SKM-1 (cell line): Measurements from ENCODE around the gene REN.

Source experiments
- DNase-seq: peaks from one replicate; lab custom pipeline; 2025; ENCODE audit not compliant: unreplicated experiment; lab: John Stamatoyannopoulos, UW

Gene REN

GRCh38 chr1:204110894-204111633, 55.1 kb downstream of the REN start:
- no peak for DNase-seq

DNA sequence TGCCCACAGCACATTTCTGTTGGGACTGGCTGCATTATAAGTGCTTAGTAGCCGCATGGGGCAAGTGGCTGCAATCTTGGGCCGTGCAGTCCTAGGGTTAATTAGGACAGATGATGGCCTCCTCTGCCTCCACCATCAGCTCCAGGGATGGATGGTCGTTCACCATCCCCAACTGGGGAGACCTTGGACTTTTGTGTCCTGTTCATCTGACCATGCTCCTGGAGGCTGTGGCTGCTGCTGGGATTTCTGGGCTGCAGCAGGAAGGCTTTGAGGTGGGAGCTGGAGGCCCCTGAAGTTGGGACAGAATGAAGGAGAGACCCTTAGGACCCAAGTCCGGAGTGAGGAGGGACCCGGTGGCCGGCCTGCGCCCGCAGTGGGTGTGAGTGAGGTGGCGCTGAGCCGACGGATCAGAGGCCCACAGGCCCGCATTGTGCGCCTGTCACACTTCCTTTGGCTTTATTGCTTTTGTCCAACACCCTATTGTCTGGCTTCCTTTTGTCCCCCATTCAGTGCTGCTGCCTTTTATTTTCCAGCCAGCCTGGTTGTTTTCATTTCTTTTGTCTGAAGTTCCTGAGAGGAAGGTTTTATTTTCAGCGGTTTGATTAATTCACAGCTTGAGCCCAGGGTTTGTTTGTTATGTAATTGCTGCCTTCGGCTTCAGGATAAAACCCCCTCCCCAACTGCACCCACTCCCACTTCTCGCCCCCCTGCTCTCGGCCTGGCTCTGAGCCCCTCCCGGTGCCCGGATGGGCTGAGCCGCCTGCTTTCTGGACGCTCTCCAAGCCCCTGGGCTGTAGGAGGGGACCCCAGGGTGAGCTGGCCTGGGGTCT, 57.6 kb downstream of the REN start:
- no peak for DNase-seq

- no peak for DNase-seq
These were observed 58.2 kb downstream of the REN start for GRCh38 chr1:204107892-204108291.

- DNase-seq, result no peak
These were observed 59.3 kb downstream of the REN start for GRCh38 chr1:204106825-204107224.

DNA sequence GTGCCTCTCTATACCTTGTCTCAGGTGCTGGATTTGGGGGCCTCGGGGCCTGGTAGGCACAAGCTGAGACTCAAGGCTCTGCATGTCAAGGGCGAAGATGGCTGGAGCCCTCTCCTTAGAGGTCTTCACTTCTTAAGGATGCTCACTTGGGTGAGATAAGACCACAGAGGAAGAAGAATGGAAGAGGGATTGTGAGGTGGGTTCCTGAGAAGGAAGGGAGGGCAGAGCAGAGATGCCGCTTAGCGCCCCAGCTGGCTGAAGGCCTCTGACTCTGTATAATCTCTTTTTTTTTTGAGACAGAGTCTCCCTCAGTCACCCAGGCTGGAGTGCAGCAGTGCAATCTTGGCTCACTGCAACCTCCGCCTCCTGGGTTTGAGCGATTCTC, 61.0 kb downstream of the REN start:
- no peak for DNase-seq
